ENCODE measurements around the gene SEPTIN3. TPM values are rescaled to one million over a fixed set of nuclear protein-coding genes. Genes with fewer than 3 reads are reported as not detected.

Gene SEPTIN3
- total RNA-seq, 1 donor from 2014 or later, result 12.8 TPM

GRCh38 chr22:42000466-42000865 is 31.2 kb downstream of the SEPTIN3 start:
- no peaks in the 10 kb centered on the region for H3K9me3 Mint-ChIP-seq

GRCh38 chr22:42001121-42001520 is 31.9 kb downstream of the SEPTIN3 start:
- no peak overlapping the region for H2AFZ ChIP-seq (replicated peaks)
- no peaks in the 10 kb centered on the region for H3K79me2 ChIP-seq (ENCODE audit: low read depth)
- no peaks in the 10 kb centered on the region for H3K9me3 ChIP-seq (ENCODE audit: low read depth)
- H3K9ac ChIP-seq, result no peak overlapping the region
- no peaks in the 10 kb centered on the region for H3K4me1 ChIP-seq
- no peaks in the 10 kb centered on the region for H3F3A ChIP-seq (ENCODE audit: low read depth)
- peaks cover 8% of the 10 kb centered on the region for H3K4me1 Mint-ChIP-seq
- no peaks in the 10 kb centered on the region for H3K36me3 ChIP-seq
- no peak overlapping the region for H3K4me3 ChIP-seq
- peaks cover 8% of the 10 kb centered on the region for H3K27me3 ChIP-seq
- peak overlapping the region; percentile 17 for H3K27ac Mint-ChIP-seq
- H3K4me2 ChIP-seq, result no peak overlapping the region
- no peaks in the 10 kb centered on the region for H3K9me3 Mint-ChIP-seq
- no peaks in the 10 kb centered on the region for H4K20me1 ChIP-seq (ENCODE audit: low read depth)
- H3K4me3 Mint-ChIP-seq, result no peak overlapping the region
- peaks cover 2% of the 10 kb centered on the region for H3K27me3 Mint-ChIP-seq (ENCODE audit: insufficient read depth, low read depth)
- no peak overlapping the region for H3K27ac ChIP-seq
- DNase-seq (ENCODE audit: low spot score), result no peak
- peaks cover 15% of the 10 kb centered on the region for H3K36me3 Mint-ChIP-seq
- TF ChIP-seq CTCF (IDR thresholded peaks at IDR 0.05), result no peak
- no peak for TF ChIP-seq EZH2phosphoT487 (IDR thresholded peaks at IDR 0.05)
- no peak for TF ChIP-seq EZH2 (IDR thresholded peaks at IDR 0.05)

More at GRCh38 chr22:42000466-42000865, 31.2 kb downstream of the SEPTIN3 start:
- Histone ChIP-seq H3K4me2 (no peak overlapping the region), H3K9ac (no peak overlapping the region), H3K27ac (no peak overlapping the region), H3K9me3 (ENCODE audit: low read depth) (no peaks in the 10 kb centered on the region), H4K20me1 (ENCODE audit: low read depth) (no peaks in the 10 kb centered on the region), H3K4me3 (no peak overlapping the region), H2AFZ (replicated peaks) (no peak overlapping the region), H3K27me3 (peaks cover 8% of the 10 kb centered on the region), H3K36me3 (no peaks in the 10 kb centered on the region), H3K79me2 (ENCODE audit: low read depth) (no peaks in the 10 kb centered on the region), H3F3A (ENCODE audit: low read depth) (no peaks in the 10 kb centered on the region), H3K4me1 (no peaks in the 10 kb centered on the region)
- no peak for DNase-seq (ENCODE audit: low spot score)
- H3K27me3 Mint-ChIP-seq (ENCODE audit: insufficient read depth, low read depth), result peaks cover 2% of the 10 kb centered on the region
- no peak overlapping the region for H3K27ac Mint-ChIP-seq
- no peak for TF ChIP-seq CTCF (IDR thresholded peaks at IDR 0.05)
- TF ChIP-seq EZH2phosphoT487 (IDR thresholded peaks at IDR 0.05), result no peak
- TF ChIP-seq EZH2 (IDR thresholded peaks at IDR 0.05), result no peak
- peaks cover 15% of the 10 kb centered on the region for H3K36me3 Mint-ChIP-seq
- H3K4me3 Mint-ChIP-seq, result no peak overlapping the region
- peaks cover 8% of the 10 kb centered on the region for H3K4me1 Mint-ChIP-seq

GRCh38 chr22:42001706-42002105 is 32.5 kb downstream of the SEPTIN3 start:
- no peak overlapping the region for H2AFZ ChIP-seq (replicated peaks)
- H3K9me3 ChIP-seq (ENCODE audit: low read depth), result no peaks in the 10 kb centered on the region
- H3K27ac ChIP-seq, result no peak overlapping the region
- no peaks in the 10 kb centered on the region for H4K20me1 ChIP-seq (ENCODE audit: low read depth)
- H3K9ac ChIP-seq, result no peak overlapping the region
- Mint-ChIP-seq H3K4me1 (peaks cover 8% of the 10 kb centered on the region), H3K9me3 (no peaks in the 10 kb centered on the region), H3K27ac (no peak overlapping the region), H3K36me3 (peaks cover 15% of the 10 kb centered on the region), H3K4me3 (no peak overlapping the region), H3K27me3 (ENCODE audit: insufficient read depth, low read depth) (peaks cover 4% of the 10 kb centered on the region)
- no peaks in the 10 kb centered on the region for H3F3A ChIP-seq (ENCODE audit: low read depth)
- H3K79me2 ChIP-seq (ENCODE audit: low read depth), result no peaks in the 10 kb centered on the region
- DNase-seq (ENCODE audit: low spot score), result no peak
- H3K36me3 ChIP-seq, result no peaks in the 10 kb centered on the region
- TF ChIP-seq EZH2 (IDR thresholded peaks at IDR 0.05) (no peak), CTCF (IDR thresholded peaks at IDR 0.05) (no peak), EZH2phosphoT487 (IDR thresholded peaks at IDR 0.05) (no peak)
- H3K4me1 ChIP-seq, result no peaks in the 10 kb centered on the region
- H3K4me3 ChIP-seq, result no peak overlapping the region
- peaks cover 8% of the 10 kb centered on the region for H3K27me3 ChIP-seq
- no peak overlapping the region for H3K4me2 ChIP-seq

Measured in neural progenitor cell (in vitro differentiated cells).